HG03097 (cell line): ENCODE measurements around the gene ORC4.
A peak's percentile ranks its signal among the peaks of the same experiment; 100 is the strongest.
"Not testable (repeated sequence)": the region's sequence is repeated elsewhere in the genome, so short reads cannot be mapped to it uniquely, and the experiment has no call there.

Experiments
- ATAC-seq: cut with Tn5 transposase; IDR thresholded peaks from one replicate; pipeline ENCODE4 v1.9.1; 2021; ENCODE audit not compliant: unreplicated experiment, low FRiP score

ORC4 gene

DNA sequence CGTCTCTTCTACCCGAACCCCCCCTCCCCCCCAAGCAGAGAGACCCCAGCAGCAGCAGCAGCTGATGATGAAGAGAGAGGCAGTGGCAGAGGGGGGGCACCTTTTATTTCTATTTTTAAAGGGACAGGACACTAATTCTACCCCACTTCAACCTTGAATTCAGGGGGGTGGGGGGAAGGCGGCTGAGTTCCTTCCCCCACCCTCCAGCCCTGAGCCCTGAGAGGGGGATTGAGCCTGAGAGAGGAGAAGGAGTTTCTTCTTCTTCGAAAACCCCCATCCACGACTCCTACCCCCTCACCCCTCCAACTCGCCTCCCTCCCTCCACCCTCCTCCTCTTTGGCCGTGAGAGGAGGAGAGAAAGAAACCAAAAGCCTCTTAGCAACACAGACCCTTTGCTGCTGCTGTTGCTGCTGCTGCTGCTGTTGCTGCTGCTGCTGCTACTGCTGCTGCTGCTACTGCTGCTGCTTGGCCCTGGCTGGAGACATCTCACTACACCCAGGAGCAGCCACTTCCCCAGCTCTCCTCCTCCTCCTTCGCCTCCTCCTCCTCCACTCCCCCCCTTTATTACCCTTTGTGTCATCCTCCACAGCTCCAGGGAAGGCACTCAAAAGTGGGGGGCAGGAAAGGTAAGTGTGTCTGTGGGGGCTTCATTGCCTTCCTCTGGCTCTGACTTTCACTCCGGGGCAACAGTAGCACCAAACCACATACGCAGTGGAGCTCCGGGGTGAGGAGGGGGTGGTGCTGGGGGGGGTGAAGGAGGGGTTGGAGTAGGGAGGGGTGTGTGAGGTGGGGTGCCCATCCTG, 723 bp upstream of the ORC4 start, which contains the start of gene MBD5:
MBD5 (plus strand) TSS at position 33 of the 803 bp plus-strand sequence.
- peak; percentile 40 for ATAC-seq

DNA sequence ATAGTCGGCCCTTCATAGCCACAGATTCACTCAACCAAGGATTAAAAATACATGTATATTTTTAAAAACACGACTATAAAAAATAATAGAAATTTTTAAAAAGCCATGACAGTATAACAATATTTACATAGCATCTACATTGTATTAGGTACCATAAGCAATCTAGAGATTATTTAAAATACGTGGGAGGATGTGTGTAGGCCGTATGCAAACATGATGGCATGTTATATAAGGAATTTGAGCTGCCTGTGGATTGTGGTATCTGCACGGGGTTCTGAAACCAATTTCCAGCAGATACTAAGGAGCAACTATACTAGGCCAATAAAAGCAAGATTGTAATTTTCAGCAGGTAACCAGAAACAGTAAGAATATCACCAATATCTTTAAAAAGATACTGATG, 5.9 kb downstream of the ORC4 start:
- ATAC-seq: no peak

DNA sequence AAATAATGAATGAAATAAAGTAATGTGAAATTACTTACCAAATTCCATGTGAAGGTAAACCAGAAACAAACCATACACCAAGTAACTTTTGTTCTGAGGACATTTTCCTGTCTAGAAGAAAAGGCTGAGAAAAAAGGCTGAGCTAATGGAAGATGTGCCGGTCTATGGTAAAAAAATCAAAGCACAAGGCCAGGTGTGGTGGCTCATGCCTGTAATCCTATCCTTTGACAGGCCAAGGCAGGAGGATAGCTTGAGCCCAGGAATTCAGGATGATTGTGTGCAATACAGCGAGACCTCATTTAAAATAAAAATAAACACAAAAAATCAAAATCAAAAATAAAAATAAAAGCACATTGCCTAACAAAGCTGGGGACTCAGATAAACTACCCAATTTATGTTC, 6.7 kb downstream of the ORC4 start:
- ATAC-seq: no peak

DNA sequence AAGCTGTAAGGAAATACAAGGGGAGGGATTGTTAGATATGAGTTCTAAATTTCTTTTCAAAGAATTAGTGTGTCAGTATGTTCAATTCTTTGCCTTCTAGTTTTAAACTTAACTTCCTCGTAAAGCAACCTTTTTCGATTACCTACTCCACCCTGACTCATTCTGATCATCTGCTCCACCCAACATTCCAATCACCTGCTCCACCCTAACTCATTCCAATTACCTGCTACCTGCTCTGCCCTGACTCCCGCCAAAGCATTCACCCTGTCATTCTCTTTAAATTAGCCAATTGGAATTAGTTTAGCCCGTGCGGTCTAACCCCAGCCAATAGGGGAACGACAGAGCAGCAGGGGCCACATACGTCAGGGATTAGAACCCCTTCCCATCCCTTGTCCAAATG, 12.1 kb downstream of the ORC4 start:
- ATAC-seq: not testable (repeated sequence)

DNA sequence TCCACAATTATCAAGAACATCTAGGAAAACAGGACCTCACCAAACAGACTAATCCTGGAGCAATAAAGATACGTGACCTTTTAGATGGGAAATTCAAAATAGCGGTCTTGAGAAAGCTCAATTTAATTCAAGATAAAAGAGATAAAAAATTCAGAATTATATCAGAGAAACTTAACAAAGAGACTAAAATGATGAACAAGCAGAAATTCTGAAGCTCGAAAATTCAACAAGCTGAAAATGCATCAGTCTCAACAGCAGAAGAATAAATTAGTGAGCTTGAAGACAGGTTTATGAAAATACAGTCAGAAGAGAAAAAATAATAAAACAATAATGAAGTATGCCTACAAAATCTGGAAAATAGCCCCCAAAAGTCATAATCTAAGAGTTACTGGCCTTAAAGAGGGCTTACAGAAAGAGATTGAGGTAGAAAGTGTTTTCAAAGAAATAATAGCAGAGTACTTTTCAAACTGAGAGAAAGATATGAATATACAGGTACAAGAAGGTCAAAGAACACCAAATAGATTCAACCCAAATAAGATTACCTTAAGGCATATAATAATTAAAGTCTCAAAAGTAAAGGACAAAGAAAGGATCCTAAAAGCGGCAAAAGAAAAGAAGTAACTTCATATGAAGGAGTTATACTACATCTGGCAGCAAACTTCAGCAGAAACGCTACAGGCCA, 13.2 kb downstream of the ORC4 start:
- no peak for ATAC-seq

DNA sequence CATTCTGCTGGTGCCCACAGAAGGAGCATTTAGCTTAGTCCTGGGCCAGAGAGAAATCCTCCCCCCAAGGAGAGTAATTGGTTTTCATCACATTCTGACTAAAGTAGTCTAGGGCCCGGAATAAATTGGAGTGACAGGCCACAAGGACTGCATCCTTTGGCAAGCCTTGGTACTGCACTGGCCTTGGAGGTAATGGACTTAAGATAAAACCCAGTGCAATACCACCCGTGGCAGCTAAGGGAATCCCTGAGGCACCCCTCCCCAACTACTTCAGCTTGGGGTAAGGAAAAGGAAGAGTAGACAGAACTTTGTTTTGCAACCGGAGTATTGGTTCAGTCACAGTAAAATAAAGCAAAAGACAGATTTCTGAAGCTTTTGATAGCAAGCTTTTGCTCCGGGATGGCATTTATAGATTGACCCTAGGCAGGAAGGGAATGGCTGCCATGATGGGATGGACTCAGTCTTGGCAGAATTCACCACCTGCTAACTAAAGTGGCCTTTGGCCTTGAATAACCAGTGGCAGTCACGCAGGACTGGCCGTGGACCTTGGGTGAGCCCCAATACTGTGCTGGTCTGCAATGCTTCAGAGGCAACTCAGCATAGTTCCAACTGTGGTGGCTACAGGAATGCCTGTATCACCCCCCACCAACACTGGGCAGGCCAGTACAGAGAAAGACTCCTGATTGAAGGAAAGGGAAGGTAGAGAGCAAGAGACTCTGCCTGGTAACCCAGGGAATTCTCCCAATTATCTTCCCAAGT, 14.1 kb downstream of the ORC4 start:
- no peak for ATAC-seq

DNA sequence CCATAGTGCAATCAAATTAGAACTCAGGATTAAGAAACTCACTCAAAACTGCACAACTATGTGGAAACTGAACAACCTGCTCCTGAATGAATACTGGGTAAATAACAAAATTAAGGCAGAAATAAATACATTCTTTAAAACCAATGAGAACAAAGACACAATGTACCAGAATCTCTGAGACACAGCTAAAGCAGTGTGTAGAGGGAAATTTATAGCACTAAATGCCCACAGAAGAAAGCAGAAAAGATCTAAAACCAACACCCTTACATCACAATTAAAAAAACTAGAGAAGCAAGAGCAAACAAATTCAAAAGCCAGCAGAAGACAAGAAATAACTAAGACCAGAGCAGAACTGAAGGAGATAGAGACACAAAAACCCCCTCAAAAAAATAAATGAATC, 18.1 kb downstream of the ORC4 start:
- not testable (repeated sequence) for ATAC-seq

DNA sequence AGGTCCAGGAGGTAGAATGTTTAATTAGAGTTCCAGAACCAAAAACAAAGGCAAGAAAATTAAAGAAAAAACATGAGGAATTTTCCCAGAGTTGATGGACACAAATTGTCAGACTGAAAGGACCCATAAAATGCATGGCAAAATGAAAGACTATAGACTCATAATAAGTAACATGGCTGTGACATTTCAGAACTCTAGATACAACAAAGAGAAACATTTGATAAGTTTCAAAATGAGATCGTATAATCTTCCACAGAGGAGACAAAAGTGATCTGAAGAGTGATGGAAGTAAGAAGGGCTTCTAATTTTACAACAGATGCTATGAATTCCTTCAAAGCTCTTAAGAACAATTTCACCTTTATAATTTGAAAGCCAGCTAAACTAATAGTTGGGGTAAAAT, 20.4 kb downstream of the ORC4 start:
- no peak for ATAC-seq

DNA sequence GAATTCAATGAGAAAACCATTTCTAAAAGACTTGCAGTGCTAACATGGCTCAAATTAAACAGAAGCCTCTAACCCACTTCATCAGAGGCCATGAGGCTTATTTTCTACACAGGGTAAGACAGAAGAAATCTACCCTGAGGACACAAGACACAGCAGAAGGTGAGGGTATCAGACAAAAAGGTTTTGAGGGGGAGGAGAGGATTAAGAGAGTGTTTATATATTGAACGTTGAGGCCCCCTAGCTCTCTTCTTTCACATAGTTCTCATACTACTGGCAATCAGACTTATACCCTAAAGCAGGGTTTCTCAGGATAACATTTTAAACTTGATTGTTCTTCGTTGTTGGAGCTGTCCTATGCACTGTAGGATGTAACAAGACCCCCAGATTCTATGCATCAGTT, 21.4 kb downstream of the ORC4 start:
- no peak for ATAC-seq

DNA sequence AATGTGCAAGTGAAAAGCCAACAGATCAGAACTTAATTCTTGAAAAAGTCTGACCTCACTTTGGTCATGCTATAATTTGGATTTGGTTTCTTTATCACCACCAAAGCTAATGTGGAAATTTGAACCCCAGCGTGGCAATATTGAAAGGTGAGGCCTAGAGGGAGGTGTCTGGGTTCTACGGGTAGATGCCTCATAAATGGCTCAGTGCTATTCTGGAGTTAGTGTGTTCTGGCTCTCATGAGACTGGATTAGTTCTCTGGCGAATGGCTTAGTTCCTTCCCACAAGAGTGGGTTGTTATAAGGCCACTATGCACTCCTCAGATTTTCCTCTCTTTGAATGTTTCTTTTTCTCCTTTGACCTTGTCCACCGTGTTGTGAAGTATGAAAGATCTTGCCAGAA, 22.3 kb downstream of the ORC4 start:
- no peak for ATAC-seq

DNA sequence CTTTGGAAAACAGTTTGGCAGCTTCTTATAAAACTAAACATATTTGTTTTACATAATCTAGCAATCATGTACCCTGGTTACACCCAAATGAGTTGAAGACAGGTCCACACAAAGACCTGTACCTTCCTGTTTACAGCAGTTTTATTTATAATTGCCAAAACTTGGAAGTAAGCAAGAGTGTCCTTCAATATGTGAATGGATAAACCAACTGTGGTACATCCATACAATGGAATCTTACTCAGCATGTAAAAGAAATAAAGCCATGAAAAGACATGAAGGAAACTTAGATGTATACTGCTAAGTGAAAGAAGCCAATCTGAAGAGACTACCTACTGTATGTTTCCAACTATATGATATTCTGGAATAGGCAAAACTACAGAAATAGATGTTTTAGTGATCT, 23.7 kb downstream of the ORC4 start:
- ATAC-seq: no peak

DNA sequence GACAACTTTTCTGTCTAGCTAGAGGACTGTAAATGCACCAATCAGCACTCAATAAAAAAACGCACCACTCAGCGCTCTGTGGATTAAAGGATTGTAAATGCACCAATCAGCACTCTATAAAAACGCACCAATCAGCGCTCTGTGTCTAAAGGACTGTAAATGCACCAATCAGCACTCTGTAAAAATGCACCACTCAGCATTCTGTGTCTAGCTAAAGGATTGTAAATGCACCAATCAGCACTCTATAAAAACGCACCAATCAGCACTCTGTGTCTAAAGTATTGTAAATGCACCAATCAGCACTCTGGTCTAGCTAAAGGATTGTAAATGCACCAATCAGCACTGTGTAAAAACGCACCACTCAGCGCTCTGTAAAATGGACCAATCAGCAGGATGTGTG, 25.6 kb downstream of the ORC4 start:
- not testable (repeated sequence) for ATAC-seq

DNA sequence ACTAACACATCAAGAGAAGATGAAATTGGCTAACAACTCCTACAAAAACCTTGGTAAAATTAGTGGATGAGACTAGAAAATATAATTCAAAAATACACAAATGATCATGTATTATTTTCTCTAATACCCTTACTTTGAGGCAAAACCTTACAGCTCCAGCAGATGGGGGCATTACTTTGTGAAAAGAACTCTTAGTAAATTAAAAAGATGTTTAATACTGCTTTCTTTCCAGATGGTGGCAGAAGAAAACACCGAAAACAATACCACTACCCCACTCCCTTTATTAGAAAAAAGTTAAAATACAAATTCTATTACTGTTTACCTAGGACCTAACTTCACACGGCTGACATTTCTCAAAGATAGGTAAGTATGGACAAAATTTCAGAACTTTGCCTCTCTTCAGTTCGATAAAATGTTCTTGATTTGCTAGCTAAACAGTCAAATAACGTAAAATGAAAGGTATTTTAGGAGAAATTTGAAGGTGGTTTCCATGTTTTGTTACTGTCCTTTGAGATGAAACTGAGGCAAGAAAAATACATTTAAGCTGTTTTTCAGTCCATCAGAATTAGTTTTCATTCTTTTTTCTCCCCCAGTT, 30.6 kb downstream of the ORC4 start:
- peak; percentile 77 for ATAC-seq

DNA sequence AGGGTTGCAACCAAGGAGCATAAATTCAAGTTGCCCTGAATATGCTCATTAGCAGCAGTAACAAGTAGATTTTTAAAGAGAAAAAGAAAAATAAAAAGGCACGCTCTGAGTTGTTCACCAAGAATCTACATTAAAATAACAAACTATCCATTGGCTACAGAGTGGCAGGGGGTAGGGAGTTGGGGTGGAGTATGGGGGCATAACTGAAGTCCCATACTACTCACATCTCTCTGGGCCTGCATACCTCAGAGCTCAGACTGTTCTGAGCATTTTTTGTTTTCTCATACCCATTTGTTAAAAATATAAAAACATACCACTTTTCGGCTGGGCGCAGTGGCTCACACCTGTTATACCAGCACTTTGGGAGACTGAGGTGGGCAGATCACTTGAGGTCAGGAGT, 31.4 kb downstream of the ORC4 start:
- ATAC-seq: no peak

DNA sequence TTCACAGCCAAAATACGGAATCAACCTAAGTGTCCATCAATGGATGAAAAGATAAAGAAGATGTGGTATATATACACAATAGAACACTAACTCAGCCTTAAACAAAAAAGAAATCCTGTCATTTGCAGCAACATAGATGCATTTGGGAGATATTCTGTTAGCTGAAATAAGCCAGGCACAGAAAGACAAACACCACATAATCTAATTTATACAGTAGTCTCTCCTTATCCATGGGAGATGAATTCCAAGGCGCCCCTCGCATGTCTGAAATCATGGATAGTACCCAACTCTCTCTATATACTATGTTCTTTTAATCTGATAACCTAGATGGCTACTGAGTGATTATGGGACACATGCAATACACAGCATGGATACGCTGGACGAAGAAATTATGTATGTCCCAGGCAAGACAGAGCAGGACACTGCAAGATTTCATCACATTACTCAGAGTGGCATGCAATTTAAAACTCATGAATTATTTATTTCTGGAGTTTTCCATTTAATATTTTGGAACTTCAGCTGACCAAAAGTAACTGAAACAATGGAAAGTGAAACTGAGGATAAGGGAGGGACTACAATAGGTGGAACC, 39.5 kb downstream of the ORC4 start:
- no peak for ATAC-seq

DNA sequence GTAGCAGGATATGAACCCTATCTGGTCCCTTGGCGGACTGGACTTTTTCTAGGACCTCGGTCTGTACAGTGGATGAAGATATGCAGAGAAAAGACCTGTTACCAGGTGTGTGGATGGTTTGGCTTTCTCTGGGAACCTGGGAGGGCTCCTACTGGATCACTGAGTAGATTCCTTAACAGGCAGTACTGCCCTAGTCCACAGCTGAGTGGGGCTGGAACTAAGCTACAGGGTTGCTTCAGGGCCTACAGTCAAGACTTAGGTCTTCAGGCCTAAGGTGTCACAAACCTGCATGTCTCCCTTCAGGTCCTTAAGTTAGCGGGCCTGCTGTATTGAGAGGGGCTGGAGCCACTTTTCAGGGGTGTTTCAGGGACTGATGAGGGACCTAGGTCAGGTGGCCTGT, 42.9 kb downstream of the ORC4 start:
- ATAC-seq: no peak

DNA sequence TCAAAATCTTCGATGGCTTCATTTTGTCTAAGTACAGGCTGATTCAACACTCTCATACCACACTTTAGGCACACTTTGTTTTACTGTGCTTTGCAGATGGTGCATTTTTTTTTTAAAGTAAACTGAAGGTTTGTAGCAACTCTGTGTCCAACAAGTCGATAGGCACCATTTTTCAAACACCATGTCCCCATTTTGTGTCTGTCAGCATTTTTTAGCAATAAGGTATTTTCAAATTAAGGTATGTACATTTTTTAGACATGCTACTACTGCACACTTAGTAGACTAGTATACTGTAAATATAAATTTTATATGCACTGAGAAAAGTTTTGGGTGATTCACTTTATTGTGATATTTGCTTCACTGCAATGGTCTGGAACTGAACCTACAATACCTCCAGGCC, 44.4 kb downstream of the ORC4 start:
- no peak for ATAC-seq

DNA sequence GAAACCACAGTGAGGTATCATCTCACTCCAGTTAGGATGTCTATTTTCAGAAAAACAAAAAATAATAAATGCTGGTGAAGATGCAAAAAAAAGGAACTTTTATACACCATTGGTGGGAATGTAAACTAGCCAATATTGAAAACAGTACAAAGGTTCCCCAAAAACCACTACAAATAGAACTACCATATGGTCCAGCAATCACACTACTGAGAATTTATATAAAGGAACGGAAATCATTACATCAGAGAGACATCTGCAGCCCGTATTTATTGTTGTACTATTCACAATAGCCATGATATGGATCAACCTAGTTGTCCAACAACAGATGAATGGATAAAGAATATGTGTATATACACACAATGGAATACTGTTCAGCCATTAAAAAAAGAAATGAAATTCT, 52.0 kb downstream of the ORC4 start:
- no peak for ATAC-seq

DNA sequence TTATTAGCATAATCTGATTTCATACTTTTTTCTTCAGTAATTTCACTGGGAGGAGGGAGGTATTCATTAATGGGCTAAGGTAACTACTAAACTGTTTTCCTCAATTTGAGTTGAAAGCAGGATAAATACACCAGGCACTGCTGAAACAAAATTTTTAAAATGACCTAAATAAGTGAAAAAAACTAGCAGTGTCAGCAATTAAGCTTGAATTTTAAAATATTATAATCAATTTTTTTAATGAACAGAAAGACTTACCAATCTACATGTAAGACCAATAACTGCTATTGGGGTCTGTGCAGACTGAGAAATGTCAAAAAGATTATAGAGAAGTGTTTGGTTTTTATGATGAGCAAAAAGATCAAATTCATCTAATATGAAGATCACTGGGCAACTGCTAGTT, 68.4 kb downstream of the ORC4 start:
- no peak for ATAC-seq

DNA sequence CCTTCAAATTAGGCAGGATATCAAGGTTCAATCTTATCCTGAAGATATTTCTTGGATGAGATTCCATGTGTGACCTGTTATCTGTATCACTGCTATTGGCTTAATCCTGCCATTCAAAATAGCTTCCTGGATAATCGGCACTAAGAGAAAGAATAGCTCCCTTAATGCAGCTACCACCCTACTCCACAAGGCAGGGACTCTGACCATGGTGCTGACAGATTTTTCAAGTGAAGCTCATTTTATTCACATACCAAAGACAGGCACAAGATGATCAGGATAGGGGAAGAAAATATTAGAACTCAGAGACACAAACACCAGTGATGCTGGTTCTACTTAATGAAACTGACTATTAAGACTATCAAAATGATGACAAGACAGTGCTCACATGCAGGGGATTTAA, 74.9 kb downstream of the ORC4 start:
- no peak for ATAC-seq

DNA sequence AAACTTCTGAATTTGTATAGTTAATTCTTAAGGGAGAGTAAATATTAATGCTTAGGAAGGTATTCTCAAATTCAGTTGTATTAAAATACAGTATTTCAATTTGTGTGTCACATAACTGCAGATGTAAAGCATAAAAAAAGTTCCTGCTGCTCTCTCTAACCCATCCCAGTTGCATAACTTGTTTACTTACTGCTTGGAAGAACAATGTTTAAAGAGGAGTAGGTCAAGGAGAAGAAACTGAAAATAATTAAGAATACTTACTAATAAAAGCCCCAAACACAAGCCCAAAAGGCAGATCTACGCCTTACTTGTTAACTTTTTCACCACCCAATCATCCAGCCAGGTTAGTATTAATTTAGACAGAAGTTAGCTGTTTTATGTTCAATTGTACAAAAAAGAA, 81.2 kb downstream of the ORC4 start:
- ATAC-seq: no peak
